Hippocampal formation (tissue), 2 donors: ENCODE results near the gene HIPK4.
"Not testable (repeated sequence)": the region's sequence is repeated elsewhere in the genome, so short reads cannot be mapped to it uniquely, and the experiment has no call there.

ENCODE experiments used
- DNase-seq, 2 donors: peaks; one replicate each; lab custom pipeline; 2025; lab: John Stamatoyannopoulos, UW

The HIPK4 gene

GRCh38 chr19:40393894-40394815 lies 4.2 kb upstream of the HIPK4 start:
- DNase-seq: no peak

GRCh38 chr19:40392894-40393517 lies 3.0 kb upstream of the HIPK4 start:
- no peak for DNase-seq

GRCh38 chr19:40392123-40392522 lies 2.1 kb upstream of the HIPK4 start:
- DNase-seq: no peak

GRCh38 chr19:40389404-40390083 lies 437 bp downstream of the HIPK4 start:
- no peak for DNase-seq

- DNase-seq: no peak
Measured at GRCh38 chr19:40388481-40388880, 1.5 kb downstream of the HIPK4 start.

GRCh38 chr19:40387155-40387554 lies 2.8 kb downstream of the HIPK4 start:
- no peak for DNase-seq

- no peak for DNase-seq
Measured at GRCh38 chr19:40383668-40384248, 6.2 kb downstream of the HIPK4 start.

- no peak for DNase-seq
Measured at GRCh38 chr19:40381321-40381720, 8.7 kb downstream of the HIPK4 start.

GRCh38 chr19:40380199-40381037 lies 9.6 kb downstream of the HIPK4 start:
- DNase-seq: no peak

GRCh38 chr19:40379446-40380198 lies 10.4 kb downstream of the HIPK4 start:
- no peak for DNase-seq

- no peak for DNase-seq
Measured at GRCh38 chr19:40378509-40378908, 11.5 kb downstream of the HIPK4 start.

GRCh38 chr19:40377876-40378385 lies 12.1 kb downstream of the HIPK4 start:
- DNase-seq: no peak

GRCh38 chr19:40376286-40376862 lies 13.6 kb downstream of the HIPK4 start:
- DNase-seq: no peak

GRCh38 chr19:40374084-40374483 lies 15.9 kb downstream of the HIPK4 start:
- no peak for DNase-seq

- DNase-seq: no peak
Measured at GRCh38 chr19:40371802-40372122, 18.2 kb downstream of the HIPK4 start.

- no peak for DNase-seq
Measured at GRCh38 chr19:40370997-40371801, 18.8 kb downstream of the HIPK4 start.

GRCh38 chr19:40370253-40370652 lies 19.7 kb downstream of the HIPK4 start:
- not testable (repeated sequence) for DNase-seq

- DNase-seq: no peak
Measured at GRCh38 chr19:40369797-40370196, 20.2 kb downstream of the HIPK4 start.
